Uterus (tissue), 2 donors: Measurements from ENCODE around the gene DCAF8.
A peak's percentile ranks its signal among the peaks of the same experiment; 100 is the strongest.

ENCODE experiments used
- POLR2A ChIP-seq, 2 donors: fragments of 450-650 bp; IDR thresholded peaks; one replicate each; pipeline ENCODE4 v1.6.1; 2016; ENCODE audit warnings: antibody characterized with exemption in 2 of 2, mild to moderate bottlenecking in 1 of 2, moderate library complexity in 1 of 2
- TF ChIP-seq, protein P1 (sequence below), 4 experiments: fragments of 200-600 bp in 2 of 4; fragments of 450-650 bp in 2 of 4; sonication (generic) in 2 of 4; IDR thresholded peaks; one replicate each; pipeline ENCODE4 v1.5.1; 2016 to 2019; ENCODE audit warnings: antibody characterized with exemption in 4 of 4, mild to moderate bottlenecking in 2 of 4, moderate library complexity in 1 of 4

- TF ChIP-seq, protein P1, sequence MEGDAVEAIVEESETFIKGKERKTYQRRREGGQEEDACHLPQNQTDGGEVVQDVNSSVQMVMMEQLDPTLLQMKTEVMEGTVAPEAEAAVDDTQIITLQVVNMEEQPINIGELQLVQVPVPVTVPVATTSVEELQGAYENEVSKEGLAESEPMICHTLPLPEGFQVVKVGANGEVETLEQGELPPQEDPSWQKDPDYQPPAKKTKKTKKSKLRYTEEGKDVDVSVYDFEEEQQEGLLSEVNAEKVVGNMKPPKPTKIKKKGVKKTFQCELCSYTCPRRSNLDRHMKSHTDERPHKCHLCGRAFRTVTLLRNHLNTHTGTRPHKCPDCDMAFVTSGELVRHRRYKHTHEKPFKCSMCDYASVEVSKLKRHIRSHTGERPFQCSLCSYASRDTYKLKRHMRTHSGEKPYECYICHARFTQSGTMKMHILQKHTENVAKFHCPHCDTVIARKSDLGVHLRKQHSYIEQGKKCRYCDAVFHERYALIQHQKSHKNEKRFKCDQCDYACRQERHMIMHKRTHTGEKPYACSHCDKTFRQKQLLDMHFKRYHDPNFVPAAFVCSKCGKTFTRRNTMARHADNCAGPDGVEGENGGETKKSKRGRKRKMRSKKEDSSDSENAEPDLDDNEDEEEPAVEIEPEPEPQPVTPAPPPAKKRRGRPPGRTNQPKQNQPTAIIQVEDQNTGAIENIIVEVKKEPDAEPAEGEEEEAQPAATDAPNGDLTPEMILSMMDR (IDR thresholded peaks at IDR 0.05), result peak; percentile 42 to 67 (median 59)
- no peak for TF ChIP-seq POLR2A (IDR thresholded peaks at IDR 0.05)
These were observed 43.1 kb downstream of the DCAF8 start for GRCh38 chr1:160219062-160219929.
